Measurements from ENCODE around the gene FOCAD. TPM values are rescaled to one million over a fixed set of nuclear protein-coding genes. Genes with fewer than 3 reads are reported as not detected.

The FOCAD gene
- total RNA-seq, 1 experiment from 2014 or later, result 34.9 TPM

- no peaks in the 10 kb centered on the region for H3K36me3 ChIP-seq (ENCODE audit: insufficient read depth, low read length)
- no peak overlapping the region for H3K4me3 ChIP-seq (ENCODE audit: low read length)
Observed at GRCh38 chr9:20984506-20984905, 300.4 kb downstream of the FOCAD start.

GRCh38 chr9:20985851-20986600, 302.0 kb downstream of the FOCAD start:
- no peaks in the 10 kb centered on the region for H3K9me3 ChIP-seq (ENCODE audit: low read length)
- no peak overlapping the region for H3K27ac ChIP-seq (ENCODE audit: low read length)
- H2AFZ ChIP-seq (ENCODE audit: low read length), result no peak overlapping the region
- no peaks in the 10 kb centered on the region for H3K36me3 ChIP-seq (ENCODE audit: insufficient read depth, low read length)
- H3K4me2 ChIP-seq (ENCODE audit: low read depth, low read length, poor library complexity, severe bottlenecking), result no peak overlapping the region
- no peak overlapping the region for H3K4me3 ChIP-seq (ENCODE audit: low read length)
- H3K4me1 ChIP-seq (ENCODE audit: low read length), result peaks cover 27% of the 10 kb centered on the region
- H3K27me3 ChIP-seq (ENCODE audit: low read length), result no peaks in the 10 kb centered on the region
- H3K9ac ChIP-seq (ENCODE audit: low read length), result no peak overlapping the region
- no peaks in the 10 kb centered on the region for H3K9me2 ChIP-seq (replicated peaks; ENCODE audit: insufficient read depth, low read length)
- DNase-seq, result no peak
- no peaks in the 10 kb centered on the region for H3K79me2 ChIP-seq (ENCODE audit: low read length)
- no peaks in the 10 kb centered on the region for H4K20me1 ChIP-seq (ENCODE audit: insufficient read depth, low read depth, low read length)

More at GRCh38 chr9:20984506-20984905, 300.4 kb downstream of the FOCAD start:
- no peak for DNase-seq
- Histone ChIP-seq H3K79me2 (ENCODE audit: low read length) (no peaks in the 10 kb centered on the region), H3K4me2 (ENCODE audit: low read depth, low read length, poor library complexity, severe bottlenecking) (no peak overlapping the region), H3K4me1 (ENCODE audit: low read length) (peaks cover 37% of the 10 kb centered on the region), H2AFZ (ENCODE audit: low read length) (no peak overlapping the region), H3K27me3 (ENCODE audit: low read length) (no peaks in the 10 kb centered on the region), H3K9me2 (replicated peaks; ENCODE audit: insufficient read depth, low read length) (no peaks in the 10 kb centered on the region), H3K9ac (ENCODE audit: low read length) (no peak overlapping the region), H3K27ac (ENCODE audit: low read length) (no peak overlapping the region), H4K20me1 (ENCODE audit: insufficient read depth, low read depth, low read length) (no peaks in the 10 kb centered on the region), H3K9me3 (ENCODE audit: low read length) (no peaks in the 10 kb centered on the region)

GRCh38 chr9:20987521-20987920, 303.5 kb downstream of the FOCAD start:
- no peaks in the 10 kb centered on the region for H3K27me3 ChIP-seq (ENCODE audit: low read length)
- H3K4me3 ChIP-seq (ENCODE audit: low read length), result no peak overlapping the region
- no peaks in the 10 kb centered on the region for H3K79me2 ChIP-seq (ENCODE audit: low read length)
- DNase-seq, result no peak
- no peak overlapping the region for H3K9ac ChIP-seq (ENCODE audit: low read length)
- H3K27ac ChIP-seq (ENCODE audit: low read length), result no peak overlapping the region
- H3K36me3 ChIP-seq (ENCODE audit: insufficient read depth, low read length), result no peaks in the 10 kb centered on the region
- no peak overlapping the region for H3K4me2 ChIP-seq (ENCODE audit: low read depth, low read length, poor library complexity, severe bottlenecking)
- H3K9me2 ChIP-seq (replicated peaks; ENCODE audit: insufficient read depth, low read length), result no peaks in the 10 kb centered on the region
- H4K20me1 ChIP-seq (ENCODE audit: insufficient read depth, low read depth, low read length), result no peaks in the 10 kb centered on the region
- no peaks in the 10 kb centered on the region for H3K9me3 ChIP-seq (ENCODE audit: low read length)
- peaks cover 12% of the 10 kb centered on the region for H3K4me1 ChIP-seq (ENCODE audit: low read length)
- no peak overlapping the region for H2AFZ ChIP-seq (ENCODE audit: low read length)

GRCh38 chr9:20988061-20988460, 304.0 kb downstream of the FOCAD start:
- DNase-seq, result no peak
- H3K4me3 ChIP-seq (ENCODE audit: low read length), result no peak overlapping the region
- no peaks in the 10 kb centered on the region for H3K27me3 ChIP-seq (ENCODE audit: low read length)
- H3K4me1 ChIP-seq (ENCODE audit: low read length), result peaks cover 8% of the 10 kb centered on the region; the same call in 1 of the 2 replicates
- no peaks in the 10 kb centered on the region for H3K9me3 ChIP-seq (ENCODE audit: low read length)
- no peaks in the 10 kb centered on the region for H3K79me2 ChIP-seq (ENCODE audit: low read length)
- H2AFZ ChIP-seq (ENCODE audit: low read length), result 0 out of 2 replicates have a peak overlapping the region, but pooled peaks have one; percentile 3
- H3K4me2 ChIP-seq (ENCODE audit: low read depth, low read length, poor library complexity, severe bottlenecking), result no peak overlapping the region
- H3K36me3 ChIP-seq (ENCODE audit: insufficient read depth, low read length), result no peaks in the 10 kb centered on the region
- H3K9me2 ChIP-seq (replicated peaks; ENCODE audit: insufficient read depth, low read length), result no peaks in the 10 kb centered on the region
- no peak overlapping the region for H3K9ac ChIP-seq (ENCODE audit: low read length)
- no peak overlapping the region for H3K27ac ChIP-seq (ENCODE audit: low read length)
- no peaks in the 10 kb centered on the region for H4K20me1 ChIP-seq (ENCODE audit: insufficient read depth, low read depth, low read length)

GRCh38 chr9:20988671-20989315, 304.7 kb downstream of the FOCAD start:
- H4K20me1 ChIP-seq (ENCODE audit: insufficient read depth, low read depth, low read length), result no peaks in the 10 kb centered on the region
- no peaks in the 10 kb centered on the region for H3K9me2 ChIP-seq (replicated peaks; ENCODE audit: insufficient read depth, low read length)
- H3K79me2 ChIP-seq (ENCODE audit: low read length), result no peaks in the 10 kb centered on the region
- no peak overlapping the region for H3K27ac ChIP-seq (ENCODE audit: low read length)
- no peaks in the 10 kb centered on the region for H3K9me3 ChIP-seq (ENCODE audit: low read length)
- no peak overlapping the region for H3K9ac ChIP-seq (ENCODE audit: low read length)
- no peak overlapping the region for H2AFZ ChIP-seq (ENCODE audit: low read length)
- no peak overlapping the region for H3K4me3 ChIP-seq (ENCODE audit: low read length)
- H3K27me3 ChIP-seq (ENCODE audit: low read length), result no peaks in the 10 kb centered on the region
- H3K4me1 ChIP-seq (ENCODE audit: low read length), result peaks cover 8% of the 10 kb centered on the region; the same call in 1 of the 2 replicates
- no peaks in the 10 kb centered on the region for H3K36me3 ChIP-seq (ENCODE audit: insufficient read depth, low read length)
- no peak overlapping the region for H3K4me2 ChIP-seq (ENCODE audit: low read depth, low read length, poor library complexity, severe bottlenecking)
- DNase-seq, result no peak

- Histone ChIP-seq H3K9ac (ENCODE audit: low read length) (no peak overlapping the region), H4K20me1 (ENCODE audit: insufficient read depth, low read depth, low read length) (no peaks in the 10 kb centered on the region), H3K4me2 (ENCODE audit: low read depth, low read length, poor library complexity, severe bottlenecking) (no peak overlapping the region), H3K9me2 (replicated peaks; ENCODE audit: insufficient read depth, low read length) (no peaks in the 10 kb centered on the region), H3K9me3 (ENCODE audit: low read length) (no peaks in the 10 kb centered on the region), H2AFZ (ENCODE audit: low read length) (no peak overlapping the region), H3K27ac (ENCODE audit: low read length) (no peak overlapping the region), H3K4me3 (ENCODE audit: low read length) (no peak overlapping the region), H3K36me3 (ENCODE audit: insufficient read depth, low read length) (no peaks in the 10 kb centered on the region), H3K27me3 (ENCODE audit: low read length) (no peaks in the 10 kb centered on the region), H3K4me1 (ENCODE audit: low read length) (peaks cover 19% of the 10 kb centered on the region), H3K79me2 (ENCODE audit: low read length) (no peaks in the 10 kb centered on the region)
- DNase-seq, result no peak
Observed at GRCh38 chr9:20989923-20990341, 305.9 kb downstream of the FOCAD start.

GRCh38 chr9:20990867-20991266, 306.8 kb downstream of the FOCAD start:
- Histone ChIP-seq H3K9ac (ENCODE audit: low read length) (no peak overlapping the region), H3K27ac (ENCODE audit: low read length) (no peak overlapping the region), H3K4me1 (ENCODE audit: low read length) (peaks cover 28% of the 10 kb centered on the region), H3K4me2 (ENCODE audit: low read depth, low read length, poor library complexity, severe bottlenecking) (no peak overlapping the region), H3K36me3 (ENCODE audit: insufficient read depth, low read length) (no peaks in the 10 kb centered on the region), H3K4me3 (ENCODE audit: low read length) (no peak overlapping the region), H2AFZ (ENCODE audit: low read length) (no peak overlapping the region), H3K27me3 (ENCODE audit: low read length) (no peaks in the 10 kb centered on the region), H3K9me3 (ENCODE audit: low read length) (no peaks in the 10 kb centered on the region), H3K9me2 (replicated peaks; ENCODE audit: insufficient read depth, low read length) (no peaks in the 10 kb centered on the region), H4K20me1 (ENCODE audit: insufficient read depth, low read depth, low read length) (no peaks in the 10 kb centered on the region), H3K79me2 (ENCODE audit: low read length) (no peaks in the 10 kb centered on the region)
- no peak for DNase-seq

- Histone ChIP-seq H3K36me3 (ENCODE audit: insufficient read depth, low read length) (no peaks in the 10 kb centered on the region), H3K4me3 (ENCODE audit: low read length) (no peak overlapping the region), H3K4me2 (ENCODE audit: low read depth, low read length, poor library complexity, severe bottlenecking) (peak overlapping the region; percentile 21), H3K27me3 (ENCODE audit: low read length) (no peaks in the 10 kb centered on the region), H3K79me2 (ENCODE audit: low read length) (no peaks in the 10 kb centered on the region), H4K20me1 (ENCODE audit: insufficient read depth, low read depth, low read length) (no peaks in the 10 kb centered on the region), H3K4me1 (ENCODE audit: low read length) (peaks cover 43% of the 10 kb centered on the region), H2AFZ (ENCODE audit: low read length) (no peak overlapping the region), H3K27ac (ENCODE audit: low read length) (peak overlapping the region; percentile 49), H3K9me3 (ENCODE audit: low read length) (no peaks in the 10 kb centered on the region), H3K9ac (ENCODE audit: low read length) (no peak overlapping the region), H3K9me2 (replicated peaks; ENCODE audit: insufficient read depth, low read length) (no peaks in the 10 kb centered on the region)
- peak; percentile 43 for DNase-seq
Observed at GRCh38 chr9:20994486-20994885, 310.4 kb downstream of the FOCAD start.
